Sigmoid colon (tissue), 7 donors: ENCODE results near the gene MYL9. TPM values are rescaled to one million over a fixed set of nuclear protein-coding genes. Genes with fewer than 3 reads are reported as not detected.

Source experiments
- DNase-seq: peaks from one replicate; pipeline ENCODE4 v3.0.0-alpha.2; 2019
- H3K27ac ChIP-seq, 4 donors: fragments of 200-600 bp; sonication (generic); one replicate each; pipeline ENCODE4 v1.5.1; 2016 to 2019; ENCODE audit warnings: mild to moderate bottlenecking in 1 of 4
- H3K27me3 ChIP-seq, 3 donors: fragments of 200-600 bp; sonication (generic); one replicate each; pipeline ENCODE4 v1.5.1; 2019; ENCODE audit warnings: mild to moderate bottlenecking in 1 of 3
- H3K36me3 ChIP-seq, 4 donors: fragments of 200-600 bp; sonication (generic); one replicate each; pipeline ENCODE4 v1.5.1; 2016 to 2019
- H3K4me1 ChIP-seq, 4 donors: fragments of 200-600 bp; sonication (generic); one replicate each; pipeline ENCODE4 v1.5.1; 2017 to 2019
- H3K4me3 ChIP-seq, 4 donors: fragments of 200-600 bp; sonication (generic); one replicate each; pipeline ENCODE4 v1.5.1; 2017 to 2019; ENCODE audit warnings: mild to moderate bottlenecking in 2 of 4, moderate library complexity in 1 of 4
- H3K9me3 ChIP-seq, 4 donors: fragments of 200-600 bp in 3 of 4; sonication (generic) in 3 of 4; one replicate each; pipeline versions ENCODE4 v1.5.1 to v1.6.1; 2013 to 2019
- EP300 ChIP-seq, 4 donors: sonication (generic); formaldehyde crosslinking; IDR thresholded peaks; one replicate each; pipeline ENCODE4 v1.6.1; 2017; ENCODE audit warnings: antibody characterized with exemption in 4 of 4
- POLR2A ChIP-seq, 2 donors: fragments of 450-650 bp; IDR thresholded peaks; one replicate each; pipeline ENCODE4 v1.6.1; 2016; ENCODE audit warnings: antibody characterized with exemption in 2 of 2, mild to moderate bottlenecking in 2 of 2, moderate library complexity in 2 of 2
- POLR2AphosphoS5 ChIP-seq, 4 donors: sonication (generic); formaldehyde crosslinking; IDR thresholded peaks; one replicate each; pipeline ENCODE4 v1.6.1; 2017; ENCODE audit warnings: antibody characterized with exemption in 4 of 4
- WGBS, 2 donors: extraction: QIAGEN DNeasy Blood & Tissue Kit; methylation state at CpG; one replicate each; pipeline ENCODE4 v1.1.7; 2013; 5-methylcytosine and 5-hydroxymethylcytosine counted together
- intact Hi-C: fragments of 100-400 bp; cut with DNase I; formaldehyde crosslinking; loops from one replicate; pipeline ENCODE4 v1.15.1; 2023
- polyA plus RNA-seq, 3 donors: library from polyadenylated mRNA; stranded (reverse); fragments of 200-250 nt; gene quantifications; one replicate each; pipeline ENCODE4 v1.2.3, GENCODE V29; 2013
- total RNA-seq, 4 donors: library from RNA; depleted of rRNA; stranded (reverse); fragments of >200 nt; gene quantifications; one replicate each; pipeline ENCODE4 v1.1.0, GENCODE V29; 2016
- TF ChIP-seq, protein P1 (sequence below), 4 experiments: fragments of 450-650 bp in 3 of 4; fragments of 200-600 bp in 1 of 4; IDR thresholded peaks; one replicate each; pipeline ENCODE4 v1.5.1; 2016 to 2019; ENCODE audit warnings: antibody characterized with exemption in 4 of 4, mild to moderate bottlenecking in 3 of 4, moderate library complexity in 2 of 4
- donor health status: healthy with polysubstance abuse.
- donor health status: Bipolar disorder and iron deficiency.
- donor health status: healthy.

The MYL9 gene
- total and polyA plus RNA-seq, 7 donors, result 26.4 to 2,082 (median 1,167) TPM

DNA sequence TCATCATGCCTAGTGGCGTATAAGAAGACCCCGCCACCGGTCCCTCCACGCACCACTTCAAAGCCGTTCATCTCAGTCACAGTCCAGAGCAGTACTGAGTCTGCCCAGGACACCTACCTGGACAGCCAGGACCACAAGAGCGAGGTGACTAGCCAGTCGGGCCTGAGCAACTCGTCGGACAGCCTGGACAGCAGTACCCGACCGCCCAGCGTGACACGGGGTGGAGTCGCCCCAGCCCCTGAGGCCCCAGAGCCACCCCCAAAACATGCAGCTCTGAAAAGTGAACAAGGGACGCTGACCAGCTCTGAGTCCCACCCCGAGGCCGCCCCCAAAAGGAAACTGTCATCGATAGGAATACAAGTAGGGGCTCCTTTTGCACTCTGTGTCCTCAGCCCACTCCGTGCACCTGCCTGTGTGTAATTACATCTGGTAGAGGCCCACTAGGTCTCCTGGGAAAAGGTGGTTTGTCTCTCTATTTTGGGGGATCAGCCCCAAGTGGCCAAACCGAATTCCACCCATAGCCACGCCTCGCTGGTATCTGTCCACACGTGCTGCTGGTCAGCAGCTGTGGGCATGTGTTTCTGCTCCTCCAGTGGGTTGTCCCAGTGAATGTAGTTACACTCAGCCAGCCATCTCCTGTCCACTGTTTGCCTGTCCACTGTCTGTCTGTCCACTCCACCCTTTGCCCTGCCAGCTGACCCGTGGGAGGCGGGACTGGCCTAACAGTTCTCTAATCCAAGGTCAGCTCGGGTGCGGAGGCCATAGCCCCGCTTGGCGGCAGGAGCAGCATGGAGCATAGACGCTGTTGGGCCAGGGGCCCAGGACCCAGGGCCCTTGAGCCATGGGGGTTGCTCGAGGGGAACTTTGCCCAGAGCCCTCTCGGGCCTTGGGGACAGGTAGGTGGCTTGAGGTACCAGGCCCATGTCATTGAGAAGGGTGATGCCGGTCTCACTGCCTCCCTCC lies 44.3 kb upstream of the MYL9 start:
- no peaks in the 10 kb centered on the region for H3K27me3 ChIP-seq
- no peak overlapping the region for H3K4me3 ChIP-seq
- peaks cover 39 to 61% (median 53%) of the 10 kb centered on the region in 4 donors for H3K36me3 ChIP-seq
- intact Hi-C loops, result no loop called here
- peak; percentile 38 for DNase-seq
- H3K4me1 ChIP-seq, result peaks cover 0 to 47% (median 32%) of the 10 kb centered on the region in 4 donors
- H3K27ac ChIP-seq, result peak overlapping the region in 2 of 4 donors; percentile 2 to 89
- WGBS, 2 donors, result 95 to 96% methylated on average over 33 of the region's 33 CpGs
- no peaks in the 10 kb centered on the region for H3K9me3 ChIP-seq
- TF ChIP-seq, protein P1, sequence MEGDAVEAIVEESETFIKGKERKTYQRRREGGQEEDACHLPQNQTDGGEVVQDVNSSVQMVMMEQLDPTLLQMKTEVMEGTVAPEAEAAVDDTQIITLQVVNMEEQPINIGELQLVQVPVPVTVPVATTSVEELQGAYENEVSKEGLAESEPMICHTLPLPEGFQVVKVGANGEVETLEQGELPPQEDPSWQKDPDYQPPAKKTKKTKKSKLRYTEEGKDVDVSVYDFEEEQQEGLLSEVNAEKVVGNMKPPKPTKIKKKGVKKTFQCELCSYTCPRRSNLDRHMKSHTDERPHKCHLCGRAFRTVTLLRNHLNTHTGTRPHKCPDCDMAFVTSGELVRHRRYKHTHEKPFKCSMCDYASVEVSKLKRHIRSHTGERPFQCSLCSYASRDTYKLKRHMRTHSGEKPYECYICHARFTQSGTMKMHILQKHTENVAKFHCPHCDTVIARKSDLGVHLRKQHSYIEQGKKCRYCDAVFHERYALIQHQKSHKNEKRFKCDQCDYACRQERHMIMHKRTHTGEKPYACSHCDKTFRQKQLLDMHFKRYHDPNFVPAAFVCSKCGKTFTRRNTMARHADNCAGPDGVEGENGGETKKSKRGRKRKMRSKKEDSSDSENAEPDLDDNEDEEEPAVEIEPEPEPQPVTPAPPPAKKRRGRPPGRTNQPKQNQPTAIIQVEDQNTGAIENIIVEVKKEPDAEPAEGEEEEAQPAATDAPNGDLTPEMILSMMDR (IDR thresholded peaks at IDR 0.05), result no peak
- no peak for TF ChIP-seq EP300 (IDR thresholded peaks at IDR 0.05)
- TF ChIP-seq POLR2AphosphoS5 (IDR thresholded peaks at IDR 0.05), result no peak
- TF ChIP-seq POLR2A (IDR thresholded peaks at IDR 0.05), result no peak

DNA sequence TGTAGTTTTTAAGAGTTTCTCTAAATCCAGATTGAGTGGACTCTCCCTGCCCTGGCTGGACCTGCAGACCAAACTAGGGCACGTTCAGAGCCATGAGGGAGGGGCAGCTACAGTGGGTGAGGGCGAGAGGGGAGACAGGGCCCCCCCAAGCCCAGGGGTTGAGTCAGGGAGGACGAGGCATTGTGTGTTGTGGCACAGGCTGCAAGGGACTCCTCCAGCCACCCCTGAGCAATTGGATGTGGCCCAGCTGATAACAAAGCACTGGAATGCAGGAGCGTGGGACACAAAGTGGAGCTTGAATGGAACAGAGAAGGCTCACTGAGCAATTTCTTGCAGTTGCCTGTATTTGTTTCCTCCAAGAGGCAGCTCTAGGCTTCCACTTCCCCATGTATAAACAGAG lies 43.5 kb upstream of the MYL9 start:
- H3K4me1 ChIP-seq, result peaks cover 0 to 39% (median 23%) of the 10 kb centered on the region in 4 donors
- peaks cover 39 to 70% (median 53%) of the 10 kb centered on the region in 4 donors for H3K36me3 ChIP-seq
- 87 to 88% methylated on average over 4 of the region's 4 CpGs for WGBS, 2 donors
- H3K4me3 ChIP-seq, result no peak overlapping the region
- TF ChIP-seq, protein P1 (IDR thresholded peaks at IDR 0.05), result no peak
- TF ChIP-seq POLR2AphosphoS5 (IDR thresholded peaks at IDR 0.05) (no peak), EP300 (IDR thresholded peaks at IDR 0.05) (no peak), POLR2A (IDR thresholded peaks at IDR 0.05) (no peak)
- peak overlapping the region in 2 of 4 donors; percentile 2 to 16 for H3K27ac ChIP-seq
- H3K9me3 ChIP-seq, result no peaks in the 10 kb centered on the region
- intact Hi-C loops, result no loop called here
- H3K27me3 ChIP-seq, result no peaks in the 10 kb centered on the region
- DNase-seq, result peak; percentile 58

DNA sequence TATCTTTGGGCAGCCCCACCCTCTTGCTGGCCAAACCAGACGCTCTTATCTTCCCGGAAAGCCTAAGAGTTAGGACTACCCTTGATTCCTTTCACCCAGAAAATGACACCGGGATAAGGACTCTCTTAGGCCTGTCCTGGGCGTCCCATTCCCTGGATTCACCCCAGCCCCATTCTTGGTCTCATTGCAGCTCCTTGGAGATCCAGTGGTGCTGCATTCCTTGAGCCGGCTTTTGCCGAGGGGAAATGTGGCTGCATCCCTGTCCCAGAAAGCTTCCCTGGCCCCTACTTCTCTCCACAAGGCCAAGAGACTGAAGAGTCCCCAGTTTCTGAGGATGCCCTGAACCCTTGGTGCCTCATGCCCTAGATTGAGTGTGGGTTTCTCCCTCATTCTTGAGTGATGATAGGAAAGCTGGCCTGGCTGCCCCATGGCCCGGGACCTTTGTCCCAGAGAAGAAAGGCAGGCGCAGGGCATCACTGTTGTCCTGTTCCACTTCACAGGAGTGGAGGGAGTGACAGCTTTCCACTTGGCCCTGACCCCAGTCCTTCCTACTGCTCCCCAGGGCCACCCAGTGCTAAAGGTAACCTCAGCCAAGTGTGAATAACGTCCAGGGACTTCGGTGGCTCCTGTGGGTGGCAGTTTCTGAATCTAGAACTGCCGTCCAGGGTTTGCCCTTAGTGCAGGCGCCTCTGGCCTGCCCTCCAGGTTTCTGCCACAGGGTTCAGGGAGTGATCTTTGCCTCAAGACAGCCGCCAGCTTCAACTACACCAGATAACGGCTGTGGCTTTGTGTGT lies 42.7 kb upstream of the MYL9 start:
- Histone ChIP-seq H3K4me1 (peaks cover 0 to 34% (median 16%) of the 10 kb centered on the region in 4 donors), H3K4me3 (no peak overlapping the region), H3K27ac (peak overlapping the region in 2 of 4 donors; percentile 16 to 17), H3K27me3 (no peaks in the 10 kb centered on the region), H3K36me3 (peaks cover 39 to 77% (median 53%) of the 10 kb centered on the region in 4 donors), H3K9me3 (no peaks in the 10 kb centered on the region)
- TF ChIP-seq EP300 (IDR thresholded peaks at IDR 0.05) (no peak), POLR2A (IDR thresholded peaks at IDR 0.05) (no peak), POLR2AphosphoS5 (IDR thresholded peaks at IDR 0.05) (no peak)
- TF ChIP-seq, protein P1 (IDR thresholded peaks at IDR 0.05), result no peak
- 92 to 94% methylated on average over 14 of the region's 14 CpGs for WGBS, 2 donors
- no peak for DNase-seq
- intact Hi-C loops, result no loop called here

DNA sequence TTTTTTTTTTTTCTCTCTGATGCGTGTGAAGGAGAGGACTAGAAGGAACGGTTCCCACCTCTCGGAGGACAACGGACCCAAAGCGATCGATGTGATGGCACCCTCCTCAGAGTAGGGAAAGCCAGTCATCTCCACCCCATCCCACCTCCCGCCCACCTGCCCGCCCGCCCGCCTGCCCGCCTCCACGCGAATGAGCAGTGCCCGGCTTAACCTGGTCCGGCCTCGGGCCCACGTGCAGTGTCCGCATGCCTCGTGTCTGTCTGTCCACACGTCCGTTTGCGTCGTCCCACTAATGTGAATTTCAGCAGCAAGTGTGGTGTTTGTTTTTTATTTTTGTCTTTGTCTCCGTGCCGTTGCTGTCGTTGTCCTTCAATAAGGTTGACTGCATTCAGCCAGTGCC lies 42.1 kb upstream of the MYL9 start:
- DNase-seq, result peak; percentile 56
- TF ChIP-seq EP300 (IDR thresholded peaks at IDR 0.05), result no peak
- no peak for TF ChIP-seq POLR2A (IDR thresholded peaks at IDR 0.05)
- TF ChIP-seq POLR2AphosphoS5 (IDR thresholded peaks at IDR 0.05), result no peak
- TF ChIP-seq, protein P1 (IDR thresholded peaks at IDR 0.05), result no peak
- intact Hi-C loops, result no loop called here
- Histone ChIP-seq H3K27me3 (no peaks in the 10 kb centered on the region), H3K4me3 (no peak overlapping the region), H3K4me1 (peaks cover 0 to 28% (median 10%) of the 10 kb centered on the region in 4 donors), H3K36me3 (peaks cover 39 to 83% (median 53%) of the 10 kb centered on the region in 4 donors), H3K27ac (no peak overlapping the region), H3K9me3 (no peaks in the 10 kb centered on the region)
- 94 to 95% methylated on average over 26 of the region's 26 CpGs for WGBS, 2 donors
